ENCODE results near the gene LILRB5.

LILRB5 gene

DNA sequence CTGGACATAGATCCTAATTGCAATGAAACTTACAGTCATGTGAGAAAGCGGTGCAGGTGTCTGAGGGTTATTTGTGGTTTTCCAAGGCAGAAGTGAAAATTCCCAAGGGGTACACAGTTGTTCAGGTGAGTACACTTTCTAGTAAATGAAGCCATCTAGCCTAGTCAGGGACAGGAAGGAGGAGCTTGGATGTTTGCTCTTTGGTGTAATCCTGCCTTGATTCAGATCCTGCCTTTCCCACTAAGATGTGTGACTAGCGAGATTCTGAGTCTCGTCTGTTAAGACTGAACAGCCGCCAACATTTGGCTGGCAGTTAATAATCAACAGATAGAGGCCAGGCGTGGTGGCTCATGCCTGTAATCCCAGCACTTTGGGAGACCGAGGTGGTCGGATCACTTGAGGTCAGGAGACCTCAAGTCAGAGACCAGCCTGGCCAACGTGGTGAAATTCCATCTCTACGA is 53.9 kb downstream of the LILRB5 start:
- peaks cover 53% of the 10 kb centered on the region for H3F3A ChIP-seq (ENCODE audit: insufficient read depth)
- H3K9ac ChIP-seq (ENCODE audit: low read length), result peak overlapping the region; percentile 94
- no peaks in the 10 kb centered on the region for H3K9me2 ChIP-seq (replicated peaks; ENCODE audit: insufficient read depth, low read length)
- H3K9me3 ChIP-seq (ENCODE audit: insufficient read depth, low read length), result no peaks in the 10 kb centered on the region
- peak overlapping the region; percentile 79 for H3K4me2 ChIP-seq (ENCODE audit: low read depth, low read length, poor library complexity, severe bottlenecking)
- H3K36me3 ChIP-seq (ENCODE audit: low read length), result peaks cover 41% of the 10 kb centered on the region
- no peak for TF ChIP-seq EZH2phosphoT487 (conservative IDR thresholded peaks at IDR 0.05; ENCODE audit: low read length)
- TF ChIP-seq, protein P1, sequence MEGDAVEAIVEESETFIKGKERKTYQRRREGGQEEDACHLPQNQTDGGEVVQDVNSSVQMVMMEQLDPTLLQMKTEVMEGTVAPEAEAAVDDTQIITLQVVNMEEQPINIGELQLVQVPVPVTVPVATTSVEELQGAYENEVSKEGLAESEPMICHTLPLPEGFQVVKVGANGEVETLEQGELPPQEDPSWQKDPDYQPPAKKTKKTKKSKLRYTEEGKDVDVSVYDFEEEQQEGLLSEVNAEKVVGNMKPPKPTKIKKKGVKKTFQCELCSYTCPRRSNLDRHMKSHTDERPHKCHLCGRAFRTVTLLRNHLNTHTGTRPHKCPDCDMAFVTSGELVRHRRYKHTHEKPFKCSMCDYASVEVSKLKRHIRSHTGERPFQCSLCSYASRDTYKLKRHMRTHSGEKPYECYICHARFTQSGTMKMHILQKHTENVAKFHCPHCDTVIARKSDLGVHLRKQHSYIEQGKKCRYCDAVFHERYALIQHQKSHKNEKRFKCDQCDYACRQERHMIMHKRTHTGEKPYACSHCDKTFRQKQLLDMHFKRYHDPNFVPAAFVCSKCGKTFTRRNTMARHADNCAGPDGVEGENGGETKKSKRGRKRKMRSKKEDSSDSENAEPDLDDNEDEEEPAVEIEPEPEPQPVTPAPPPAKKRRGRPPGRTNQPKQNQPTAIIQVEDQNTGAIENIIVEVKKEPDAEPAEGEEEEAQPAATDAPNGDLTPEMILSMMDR (IDR thresholded peaks at IDR 0.05; ENCODE audit: insufficient read depth, low read length, poor library complexity, severe bottlenecking), result no peak
- no peaks in the 10 kb centered on the region for H3K27me3 ChIP-seq (ENCODE audit: low read length)
- peaks cover 49% of the 10 kb centered on the region for H4K20me1 ChIP-seq (ENCODE audit: low read depth, low read length)
- H3K79me2 ChIP-seq (ENCODE audit: insufficient read depth, low read length), result peaks cover 63% of the 10 kb centered on the region
- H3K27ac ChIP-seq (ENCODE audit: low read depth, low read length), result peak overlapping the region; percentile 85; the same call in 1 of the 2 replicates
- H2AFZ ChIP-seq (ENCODE audit: low read depth, low read length, severe bottlenecking), result no peak overlapping the region
- H3K4me3 ChIP-seq (ENCODE audit: insufficient read depth, low read length, poor library complexity, severe bottlenecking), result peak overlapping the region; percentile 88

DNA sequence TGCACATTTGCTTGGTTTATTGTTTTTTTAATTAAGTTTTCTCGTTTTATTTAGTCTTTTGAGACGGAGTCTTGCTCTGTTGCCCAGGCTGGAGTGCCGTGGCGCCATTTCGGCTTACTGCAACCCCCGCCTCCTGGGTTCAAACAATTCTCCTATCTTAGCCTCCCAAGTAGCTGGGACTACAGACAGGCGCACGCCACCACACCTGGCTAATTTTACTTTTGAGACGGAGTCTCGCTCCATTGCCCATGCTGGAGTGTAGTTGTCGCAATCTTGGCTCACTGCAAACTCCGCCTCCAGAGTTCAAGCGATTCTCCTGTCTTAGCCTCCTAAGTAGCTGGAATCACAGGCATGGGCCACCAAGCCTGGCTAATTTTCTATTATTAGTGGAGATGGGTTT is 55.1 kb downstream of the LILRB5 start:
- Histone ChIP-seq H3K9ac (ENCODE audit: low read length) (peak overlapping the region; percentile 94), H3K9me2 (replicated peaks; ENCODE audit: insufficient read depth, low read length) (no peaks in the 10 kb centered on the region), H4K20me1 (ENCODE audit: low read depth, low read length) (peaks cover 48% of the 10 kb centered on the region), H2AFZ (ENCODE audit: low read depth, low read length, severe bottlenecking) (no peak overlapping the region), H3K4me3 (ENCODE audit: insufficient read depth, low read length, poor library complexity, severe bottlenecking) (peak overlapping the region; percentile 88), H3K27me3 (ENCODE audit: low read length) (no peaks in the 10 kb centered on the region), H3K36me3 (ENCODE audit: low read length) (peaks cover 38% of the 10 kb centered on the region), H3F3A (ENCODE audit: insufficient read depth) (peaks cover 45% of the 10 kb centered on the region), H3K4me2 (ENCODE audit: low read depth, low read length, poor library complexity, severe bottlenecking) (peak overlapping the region; percentile 79), H3K9me3 (ENCODE audit: insufficient read depth, low read length) (no peaks in the 10 kb centered on the region), H3K27ac (ENCODE audit: low read depth, low read length) (peak overlapping the region; percentile 85), H3K79me2 (ENCODE audit: insufficient read depth, low read length) (peaks cover 63% of the 10 kb centered on the region)
- TF ChIP-seq, protein P1 (IDR thresholded peaks at IDR 0.05; ENCODE audit: insufficient read depth, low read length, poor library complexity, severe bottlenecking), result no peak
- no peak for TF ChIP-seq EZH2phosphoT487 (conservative IDR thresholded peaks at IDR 0.05; ENCODE audit: low read length)

DNA sequence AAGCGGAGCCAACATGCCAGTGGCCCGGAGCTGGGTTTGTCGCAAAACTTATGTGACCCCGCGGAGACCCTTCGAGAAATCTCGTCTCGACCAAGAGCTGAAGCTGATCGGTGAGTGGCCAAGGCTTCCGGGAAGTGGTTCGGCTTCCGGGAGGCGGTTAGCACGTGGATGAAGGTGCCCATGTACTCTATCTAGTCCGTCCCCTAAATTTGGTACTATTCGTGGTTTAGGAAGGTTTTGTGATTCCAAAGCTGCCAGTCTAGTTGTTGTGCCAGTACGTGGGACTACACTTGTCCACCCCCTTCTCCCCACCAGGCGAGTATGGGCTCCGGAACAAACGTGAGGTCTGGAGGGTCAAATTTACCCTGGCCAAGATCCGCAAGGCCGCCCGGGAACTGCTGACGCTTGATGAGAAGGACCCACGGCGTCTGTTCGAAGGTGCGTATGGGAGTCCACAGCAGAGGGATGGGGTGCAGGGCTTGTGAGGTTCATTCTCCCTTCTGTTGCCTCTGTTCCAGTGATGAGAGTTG is 55.8 kb downstream of the LILRB5 start:
- H3K9ac ChIP-seq (ENCODE audit: low read length), result peak overlapping the region; percentile 94
- H3K79me2 ChIP-seq (ENCODE audit: insufficient read depth, low read length), result peaks cover 58% of the 10 kb centered on the region
- peaks cover 41% of the 10 kb centered on the region for H4K20me1 ChIP-seq (ENCODE audit: low read depth, low read length)
- no peak overlapping the region for H2AFZ ChIP-seq (ENCODE audit: low read depth, low read length, severe bottlenecking)
- H3K36me3 ChIP-seq (ENCODE audit: low read length), result peaks cover 38% of the 10 kb centered on the region
- no peak for TF ChIP-seq EZH2phosphoT487 (conservative IDR thresholded peaks at IDR 0.05; ENCODE audit: low read length)
- TF ChIP-seq, protein P1 (IDR thresholded peaks at IDR 0.05; ENCODE audit: insufficient read depth, low read length, poor library complexity, severe bottlenecking), result no peak
- H3K4me2 ChIP-seq (ENCODE audit: low read depth, low read length, poor library complexity, severe bottlenecking), result peak overlapping the region; percentile 79
- H3K4me3 ChIP-seq (ENCODE audit: insufficient read depth, low read length, poor library complexity, severe bottlenecking), result peak overlapping the region; percentile 88
- peaks cover 40% of the 10 kb centered on the region for H3F3A ChIP-seq (ENCODE audit: insufficient read depth)
- H3K27ac ChIP-seq (ENCODE audit: low read depth, low read length), result peak overlapping the region; percentile 85
- no peaks in the 10 kb centered on the region for H3K27me3 ChIP-seq (ENCODE audit: low read length)
- H3K9me2 ChIP-seq (replicated peaks; ENCODE audit: insufficient read depth, low read length), result no peaks in the 10 kb centered on the region
- no peaks in the 10 kb centered on the region for H3K9me3 ChIP-seq (ENCODE audit: insufficient read depth, low read length)
